Smooth muscle cell (in vitro differentiated cells): Measurements from ENCODE around the gene SPC25. TPM values are rescaled to one million over a fixed set of nuclear protein-coding genes. Genes with fewer than 3 reads are reported as not detected.
"Not testable (repeated sequence)": the region's sequence is repeated elsewhere in the genome, so short reads cannot be mapped to it uniquely, and the experiment has no call there.

Experiments
- DNase-seq: peaks from one replicate; lab custom pipeline; 2025; ENCODE audit not compliant: unreplicated experiment; lab: John Stamatoyannopoulos, UW
- H2AFZ ChIP-seq: fragments of 200-600 bp; sonication (generic); 2 replicates; pipeline ENCODE4 v1.6.0; 2016; ENCODE audit warnings: antibody characterized with exemption, low read depth, mild to moderate bottlenecking
- H3F3A ChIP-seq: fragments of 200-600 bp; sonication (generic); 2 replicates; pipeline ENCODE4 v1.6.0; 2017; ENCODE audit warnings: antibody characterized with exemption, low read depth
- H3K27ac ChIP-seq: fragments of 200-600 bp; sonication (generic); 2 replicates; pipeline ENCODE4 v1.5.1; 2016; ENCODE audit warnings: low read depth, mild to moderate bottlenecking
- H3K27me3 ChIP-seq: fragments of 200-600 bp; sonication (generic); 2 replicates; pipeline ENCODE4 v1.6.1; 2016; ENCODE audit warnings: low read depth, mild to moderate bottlenecking
- H3K36me3 ChIP-seq: fragments of 200-600 bp; sonication (generic); 2 replicates; pipeline ENCODE4 v1.5.1; 2016; ENCODE audit warnings: low read depth
- H3K4me1 ChIP-seq: fragments of 200-600 bp; sonication (generic); 2 replicates; pipeline ENCODE4 v1.5.1; 2016; ENCODE audit warnings: low read depth
- H3K4me2 ChIP-seq: fragments of 200-600 bp; sonication (generic); 2 replicates; pipeline ENCODE4 v1.6.0; 2016; ENCODE audit warnings: mild to moderate bottlenecking
- H3K4me3 ChIP-seq: fragments of 200-600 bp; sonication (generic); 2 replicates; pipeline ENCODE4 v1.5.1; 2016; ENCODE audit warnings: mild to moderate bottlenecking
- H3K79me2 ChIP-seq: fragments of 200-600 bp; sonication (generic); 2 replicates; pipeline ENCODE4 v1.6.0; 2016; ENCODE audit warnings: low read depth, mild to moderate bottlenecking
- H3K9ac ChIP-seq: fragments of 200-600 bp; sonication (generic); 2 replicates; pipeline ENCODE4 v1.6.0; 2016; ENCODE audit warnings: low read depth
- H3K9me3 ChIP-seq: fragments of 200-600 bp; sonication (generic); replicated peaks from 2 replicates; pipeline ENCODE4 v1.5.1; 2016; ENCODE audit warnings: low read depth
- H4K20me1 ChIP-seq: fragments of 200-600 bp; sonication (generic); 2 replicates; pipeline ENCODE4 v1.6.0; 2016; ENCODE audit warnings: low read depth
- WGBS: methylation state at CpG from one replicate; pipeline ENCODE4 v1.1.7; 2016; ENCODE audit warnings: low lambda C conversion rate; 5-methylcytosine and 5-hydroxymethylcytosine counted together
- polyA plus RNA-seq: library from polyadenylated mRNA; unstranded; fragments of >200 nt; fragmentation: Nextera tagmentation; extraction: Ambion mirVana; gene quantifications from 2 replicates; pipeline ENCODE4 v1.2.1, GENCODE V29; 2016
- total RNA-seq: library from RNA; depleted of rRNA; stranded (reverse); fragments of >200 nt; gene quantifications from 2 replicates; pipeline ENCODE4 v1.2.3, GENCODE V29; 2014
- TF ChIP-seq, protein P1 (sequence below): fragments of 200-600 bp; sonication (generic); IDR thresholded peaks from 2 replicates; pipeline ENCODE4 v1.5.1; 2017; ENCODE audit warnings: borderline replicate concordance, mild to moderate bottlenecking, antibody characterized with exemption; ENCODE audit not compliant: insufficient read depth, poor library complexity, severe bottlenecking

SPC25 gene
- total and polyA plus RNA-seq, 2 experiments from 2014 or later = 3.1 to 7.7 TPM

DNA sequence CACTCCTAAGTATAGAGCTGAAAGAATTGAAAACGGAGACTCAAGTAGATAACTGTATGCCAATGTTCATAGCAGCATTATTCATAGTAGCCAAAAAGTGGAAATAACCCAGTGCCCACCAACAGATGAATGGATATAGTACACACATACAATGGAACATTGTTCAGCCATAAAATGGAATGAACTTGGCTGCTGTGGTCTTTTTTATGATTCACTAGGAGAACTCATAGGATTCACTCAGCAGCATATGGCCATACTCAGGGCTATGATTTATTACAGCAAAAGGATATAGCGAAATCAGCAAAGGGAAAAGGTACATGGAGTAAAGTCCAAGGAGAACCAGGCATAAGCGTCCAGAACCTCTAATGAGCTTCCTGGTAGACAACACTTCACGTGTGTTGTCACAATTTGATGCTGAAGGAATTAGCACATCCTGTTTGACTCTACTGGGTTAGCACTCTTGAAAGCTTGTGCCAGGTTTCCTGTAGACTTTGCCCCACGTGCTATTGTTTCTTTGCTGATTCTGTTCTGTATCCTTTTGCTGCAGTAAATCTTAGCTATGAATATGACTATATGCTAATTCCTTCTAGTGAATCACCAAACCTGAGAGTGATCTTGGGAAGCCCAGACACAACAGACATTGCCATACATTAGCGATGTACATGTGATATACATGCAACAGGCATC lies 15.7 kb downstream of the SPC25 start:
- Histone ChIP-seq H3K4me3 (no peak overlapping the region), H3F3A (no peaks in the 10 kb centered on the region), H3K4me1 (no peaks in the 10 kb centered on the region), H3K27me3 (no peaks in the 10 kb centered on the region), H3K9ac (no peak overlapping the region), H3K36me3 (no peaks in the 10 kb centered on the region), H4K20me1 (no peaks in the 10 kb centered on the region), H2AFZ (no peak overlapping the region), H3K79me2 (no peaks in the 10 kb centered on the region), H3K27ac (no peak overlapping the region), H3K9me3 (no peaks in the 10 kb centered on the region), H3K4me2 (no peak overlapping the region)
- TF ChIP-seq, protein P1, sequence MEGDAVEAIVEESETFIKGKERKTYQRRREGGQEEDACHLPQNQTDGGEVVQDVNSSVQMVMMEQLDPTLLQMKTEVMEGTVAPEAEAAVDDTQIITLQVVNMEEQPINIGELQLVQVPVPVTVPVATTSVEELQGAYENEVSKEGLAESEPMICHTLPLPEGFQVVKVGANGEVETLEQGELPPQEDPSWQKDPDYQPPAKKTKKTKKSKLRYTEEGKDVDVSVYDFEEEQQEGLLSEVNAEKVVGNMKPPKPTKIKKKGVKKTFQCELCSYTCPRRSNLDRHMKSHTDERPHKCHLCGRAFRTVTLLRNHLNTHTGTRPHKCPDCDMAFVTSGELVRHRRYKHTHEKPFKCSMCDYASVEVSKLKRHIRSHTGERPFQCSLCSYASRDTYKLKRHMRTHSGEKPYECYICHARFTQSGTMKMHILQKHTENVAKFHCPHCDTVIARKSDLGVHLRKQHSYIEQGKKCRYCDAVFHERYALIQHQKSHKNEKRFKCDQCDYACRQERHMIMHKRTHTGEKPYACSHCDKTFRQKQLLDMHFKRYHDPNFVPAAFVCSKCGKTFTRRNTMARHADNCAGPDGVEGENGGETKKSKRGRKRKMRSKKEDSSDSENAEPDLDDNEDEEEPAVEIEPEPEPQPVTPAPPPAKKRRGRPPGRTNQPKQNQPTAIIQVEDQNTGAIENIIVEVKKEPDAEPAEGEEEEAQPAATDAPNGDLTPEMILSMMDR = no peak
- DNase-seq = no peak
- WGBS = 96% methylated on average over 6 of the region's 6 CpGs

- H3K4me1 ChIP-seq, H3K36me3 ChIP-seq, H2AFZ ChIP-seq, H3K79me2 ChIP-seq, H4K20me1 ChIP-seq, H3K27me3 ChIP-seq, H3F3A ChIP-seq, DNase-seq, H3K9me3 ChIP-seq, H3K9ac ChIP-seq, H3K27ac ChIP-seq, H3K4me3 ChIP-seq, H3K4me2 ChIP-seq: not testable (repeated sequence)
- WGBS = 97% methylated on average over 4 of the region's 4 CpGs
Measured at GRCh38 chr2:168870824-168871223, 19.4 kb downstream of the SPC25 start.

DNA sequence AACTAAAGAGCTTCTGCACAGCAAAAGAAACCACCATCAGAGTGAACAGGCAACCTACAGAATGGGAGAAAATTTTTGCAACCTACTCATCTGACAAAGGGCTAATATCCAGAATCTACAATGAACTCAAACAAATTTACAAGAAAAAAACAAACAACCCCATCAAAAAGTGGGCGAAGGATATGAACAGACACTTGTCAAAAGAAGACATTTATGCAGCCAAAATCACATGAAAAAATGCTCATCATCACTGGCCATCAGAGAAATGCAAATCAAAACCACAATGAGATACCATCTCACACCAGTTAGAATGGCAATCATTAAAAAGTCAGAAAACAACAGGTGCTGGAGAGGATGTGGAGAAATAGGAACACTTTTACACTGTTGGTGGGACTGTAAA lies 19.9 kb downstream of the SPC25 start:
- H4K20me1 ChIP-seq, H2AFZ ChIP-seq, H3K27me3 ChIP-seq, H3K27ac ChIP-seq, DNase-seq, H3K9me3 ChIP-seq, H3K9ac ChIP-seq, H3K4me3 ChIP-seq, H3K4me2 ChIP-seq, H3K4me1 ChIP-seq, H3K79me2 ChIP-seq, H3F3A ChIP-seq, H3K36me3 ChIP-seq: not testable (repeated sequence)
- WGBS = 94% methylated on average over 1 of the region's 1 CpG

DNA sequence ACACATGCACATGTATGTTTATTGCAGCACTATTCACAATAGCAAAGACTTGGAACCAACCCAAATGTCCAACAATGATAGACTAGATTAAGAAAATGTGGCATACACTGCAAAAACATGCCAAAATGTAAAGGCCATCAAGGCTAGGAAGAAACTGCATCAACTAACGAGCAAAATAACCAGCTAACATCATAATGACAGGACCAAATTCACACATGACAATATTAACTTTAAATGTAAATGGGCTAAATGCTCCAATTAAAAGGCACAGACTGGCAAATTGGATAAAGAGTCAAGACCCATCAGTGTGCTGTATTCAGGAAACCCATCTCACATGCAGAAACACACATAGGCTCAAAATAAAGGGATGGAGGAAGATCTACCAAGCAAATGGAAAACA lies 23.1 kb downstream of the SPC25 start:
- not testable (repeated sequence) for H3K27me3 ChIP-seq, H3F3A ChIP-seq, H3K36me3 ChIP-seq, H3K9me3 ChIP-seq, H3K4me2 ChIP-seq, H4K20me1 ChIP-seq, H3K27ac ChIP-seq, H2AFZ ChIP-seq, H3K9ac ChIP-seq, H3K4me1 ChIP-seq, DNase-seq, H3K79me2 ChIP-seq, H3K4me3 ChIP-seq
- 96% methylated on average over 1 of the region's 1 CpG for WGBS

DNA sequence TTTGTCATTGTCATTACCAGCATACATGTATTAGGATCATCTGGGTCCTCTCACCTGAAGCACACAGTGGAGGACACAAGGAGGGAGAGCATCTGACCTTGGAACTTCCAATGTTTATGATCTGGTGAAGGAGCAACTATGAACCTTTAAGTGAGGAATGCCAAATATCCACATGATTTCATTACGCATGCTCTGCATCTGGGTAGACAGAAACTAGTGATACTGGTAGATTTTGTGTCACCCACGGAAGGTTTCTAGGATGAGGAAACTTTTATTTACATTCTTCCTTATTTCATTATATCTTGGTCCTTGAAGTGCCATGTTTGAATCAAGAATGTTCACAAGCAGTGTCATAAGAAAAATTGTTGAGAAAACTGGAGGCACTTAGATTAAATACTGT lies 32.1 kb downstream of the SPC25 start:
- Histone ChIP-seq H3K36me3 (no peaks in the 10 kb centered on the region), H3K4me3 (no peak overlapping the region), H4K20me1 (no peaks in the 10 kb centered on the region), H3F3A (no peaks in the 10 kb centered on the region), H3K9me3 (no peaks in the 10 kb centered on the region), H3K27ac (no peak overlapping the region), H3K27me3 (no peaks in the 10 kb centered on the region), H3K4me1 (no peaks in the 10 kb centered on the region), H3K9ac (no peak overlapping the region), H3K79me2 (no peaks in the 10 kb centered on the region), H2AFZ (no peak overlapping the region), H3K4me2 (no peak overlapping the region)
- no peak for DNase-seq
- TF ChIP-seq, protein P1 = no peak
- WGBS = 82% methylated on average over 2 of the region's 2 CpGs
